Fibroblast of lung (primary cell): ENCODE measurements around the gene ASTN2.

ENCODE experiments used
- CTCF ChIP-seq, 2 donors: IDR thresholded peaks in 1 of 2; conservative IDR thresholded peaks in 1 of 2; 1 replicate in 1 of 2; 2 replicates in 1 of 2; pipeline ENCODE4 v1.5.1; 2011 to 2012; ENCODE audit warnings: low read length in 2 of 2, control low read depth in 1 of 2, inconsistent platforms in 1 of 2, low read depth in 1 of 2, mild to moderate bottlenecking in 1 of 2
- EZH2 ChIP-seq: IDR thresholded peaks from 2 replicates; pipeline ENCODE4 v1.5.1; 2012; ENCODE audit warnings: low read length, control low read depth, mild to moderate bottlenecking; ENCODE audit errors: missing control alignments

DNA sequence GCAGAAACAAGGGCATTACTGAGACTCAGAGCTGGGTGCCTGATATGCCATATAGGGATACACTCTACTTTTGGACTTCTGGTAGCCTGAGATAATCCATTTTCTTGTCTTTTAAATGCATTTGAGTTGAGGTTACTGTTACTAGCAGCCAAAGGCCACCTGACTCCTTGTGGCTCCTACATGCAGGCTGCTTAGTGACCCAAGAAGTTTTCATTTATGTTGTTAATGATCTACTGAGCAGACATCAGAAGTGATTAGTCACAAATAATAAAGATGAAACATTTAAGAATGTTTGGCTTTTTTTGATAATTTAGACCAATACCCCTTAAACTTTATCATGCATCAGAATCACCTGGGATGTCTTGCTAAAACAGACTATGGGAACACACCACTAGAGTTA, 899.3 kb downstream of the ASTN2 start:
- no peak for TF ChIP-seq CTCF (conservative IDR thresholded peaks at IDR 0.05 in 1 of 2, IDR thresholded peaks at IDR 0.05 in 1 of 2; ENCODE audit: low read depth in 1 of 2, low read length in 2 of 2)
- TF ChIP-seq EZH2 = no peak
